ENCODE results near the gene LDLRAD4. TPM values are rescaled to one million over a fixed set of nuclear protein-coding genes. Genes with fewer than 3 reads are reported as not detected.

LDLRAD4 gene
- total RNA-seq, 4 donors from 2014 or later: 2.7 to 22.5 (median 10.8) TPM

DNA sequence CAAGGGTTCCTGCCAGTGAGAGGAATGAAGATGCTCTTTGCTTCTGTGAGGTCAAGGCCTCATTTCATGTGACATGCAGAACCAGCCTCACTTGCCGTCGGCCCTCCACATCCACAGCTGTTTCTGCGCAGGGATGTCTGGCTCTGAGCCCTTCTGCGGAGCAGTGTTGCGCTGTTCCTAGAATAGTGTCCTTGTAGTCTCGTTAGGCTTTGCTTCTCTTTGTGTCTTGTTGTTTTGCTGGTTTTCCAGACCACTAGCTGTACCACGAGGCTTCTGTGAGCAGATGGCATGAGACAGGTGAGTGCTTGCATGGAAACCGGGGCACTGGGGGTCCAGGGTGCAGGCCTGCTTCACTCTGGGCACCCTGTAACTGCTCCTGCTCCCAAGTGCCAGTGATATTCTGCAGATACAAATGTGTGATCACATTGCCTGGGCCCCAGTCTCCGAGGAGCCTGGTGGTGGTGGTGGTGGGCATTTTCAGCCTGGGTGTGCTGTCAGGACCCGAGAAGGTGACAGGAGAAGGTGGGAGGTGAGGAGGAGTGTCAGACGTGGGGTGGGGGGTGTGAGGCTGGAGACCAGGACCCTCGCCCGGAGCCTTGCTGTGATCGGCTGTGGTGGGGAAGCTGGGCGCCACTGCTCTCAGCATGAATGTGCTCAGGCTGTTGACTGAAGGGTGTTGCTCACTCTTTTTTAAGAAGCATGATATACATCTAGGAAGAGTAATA is 34.3 kb downstream of the LDLRAD4 start:
- intact Hi-C loops (cut with DNase I; ENCODE audit: low total_unique reads): no loop called here
- WGBS, 2 donors: 77 to 78% methylated on average over 15 of the region's 15 CpGs
- DNase-seq (ENCODE audit: low spot score in 2 of 2): peak in 1 of 2 donors; percentile 72
- no peak for TF ChIP-seq POLR2A (IDR thresholded peaks at IDR 0.05)
- TF ChIP-seq, protein P1, sequence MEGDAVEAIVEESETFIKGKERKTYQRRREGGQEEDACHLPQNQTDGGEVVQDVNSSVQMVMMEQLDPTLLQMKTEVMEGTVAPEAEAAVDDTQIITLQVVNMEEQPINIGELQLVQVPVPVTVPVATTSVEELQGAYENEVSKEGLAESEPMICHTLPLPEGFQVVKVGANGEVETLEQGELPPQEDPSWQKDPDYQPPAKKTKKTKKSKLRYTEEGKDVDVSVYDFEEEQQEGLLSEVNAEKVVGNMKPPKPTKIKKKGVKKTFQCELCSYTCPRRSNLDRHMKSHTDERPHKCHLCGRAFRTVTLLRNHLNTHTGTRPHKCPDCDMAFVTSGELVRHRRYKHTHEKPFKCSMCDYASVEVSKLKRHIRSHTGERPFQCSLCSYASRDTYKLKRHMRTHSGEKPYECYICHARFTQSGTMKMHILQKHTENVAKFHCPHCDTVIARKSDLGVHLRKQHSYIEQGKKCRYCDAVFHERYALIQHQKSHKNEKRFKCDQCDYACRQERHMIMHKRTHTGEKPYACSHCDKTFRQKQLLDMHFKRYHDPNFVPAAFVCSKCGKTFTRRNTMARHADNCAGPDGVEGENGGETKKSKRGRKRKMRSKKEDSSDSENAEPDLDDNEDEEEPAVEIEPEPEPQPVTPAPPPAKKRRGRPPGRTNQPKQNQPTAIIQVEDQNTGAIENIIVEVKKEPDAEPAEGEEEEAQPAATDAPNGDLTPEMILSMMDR (IDR thresholded peaks at IDR 0.05): no peak
- H3K4me3 ChIP-seq (ENCODE audit: low read depth, poor library complexity, severe bottlenecking): no peak overlapping the region

DNA sequence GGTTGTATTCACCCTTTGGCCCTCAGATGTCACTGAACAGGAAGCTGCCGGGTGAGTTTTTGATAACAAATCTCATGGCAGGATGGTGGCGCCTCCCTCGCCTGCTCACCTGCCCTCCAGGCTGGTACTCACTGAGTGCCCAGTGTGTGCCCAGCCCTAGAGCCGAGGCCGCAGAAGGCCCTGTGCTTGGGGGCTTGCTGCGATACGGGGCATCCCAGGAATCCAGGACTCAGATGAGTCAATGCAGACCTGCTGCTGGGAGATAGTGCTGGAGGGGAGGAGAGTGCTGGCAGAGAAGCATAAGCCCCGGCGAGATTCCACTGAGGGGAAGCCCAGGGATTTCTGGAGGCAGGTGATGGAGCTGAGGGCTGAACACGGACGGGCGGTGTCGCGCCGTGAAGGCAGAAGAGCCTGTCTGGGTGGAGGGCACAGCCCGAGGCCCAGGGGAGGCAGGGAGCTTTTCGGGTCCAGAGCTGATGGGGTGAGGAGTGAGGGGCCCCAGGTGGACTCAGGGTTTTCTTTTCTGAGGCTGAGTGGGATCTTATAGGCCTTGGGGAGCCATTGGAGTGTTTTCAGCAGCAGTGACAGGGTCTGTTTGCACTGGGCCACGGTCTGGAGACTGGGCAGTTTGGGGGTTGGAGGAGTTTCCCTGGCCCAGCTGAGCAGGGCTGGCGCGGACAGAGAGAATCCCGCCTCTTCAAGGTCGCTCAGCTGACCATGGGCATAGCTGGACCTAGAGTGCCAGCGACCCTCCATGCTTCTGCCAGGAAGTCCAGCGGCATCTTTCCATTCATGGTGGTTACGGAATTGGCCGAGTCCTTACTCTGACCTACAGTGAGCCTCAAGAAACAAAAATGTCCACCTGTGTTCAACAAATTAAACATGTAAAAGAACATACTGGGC is 35.5 kb downstream of the LDLRAD4 start:
- intact Hi-C loops (cut with DNase I; ENCODE audit: low total_unique reads): no loop called here
- peak in 1 of 2 donors; percentile 78 for DNase-seq (ENCODE audit: low spot score in 2 of 2)

GRCh38 chr18:13254971-13255927 is 36.7 kb downstream of the LDLRAD4 start:
- WGBS, 2 donors: 90 to 93% methylated on average over 11 of the region's 11 CpGs
- DNase-seq (ENCODE audit: low spot score in 2 of 2): peak in 1 of 2 donors; percentile 53
- H3K4me3 ChIP-seq (ENCODE audit: low read depth, poor library complexity, severe bottlenecking): no peak overlapping the region
- intact Hi-C loops (cut with DNase I; ENCODE audit: low total_unique reads): no loop called here
- TF ChIP-seq, protein P1 (IDR thresholded peaks at IDR 0.05): no peak
- TF ChIP-seq POLR2A (IDR thresholded peaks at IDR 0.05): no peak

More for the DNA sequence above, 35.5 kb downstream of the LDLRAD4 start:
- WGBS, 2 donors: 70 to 76% methylated on average over 23 to 26 of the region's 26 CpGs
- no peak for TF ChIP-seq POLR2A (IDR thresholded peaks at IDR 0.05)
- TF ChIP-seq, protein P1 (IDR thresholded peaks at IDR 0.05): no peak
- no peak overlapping the region for H3K4me3 ChIP-seq (ENCODE audit: low read depth, poor library complexity, severe bottlenecking)

DNA sequence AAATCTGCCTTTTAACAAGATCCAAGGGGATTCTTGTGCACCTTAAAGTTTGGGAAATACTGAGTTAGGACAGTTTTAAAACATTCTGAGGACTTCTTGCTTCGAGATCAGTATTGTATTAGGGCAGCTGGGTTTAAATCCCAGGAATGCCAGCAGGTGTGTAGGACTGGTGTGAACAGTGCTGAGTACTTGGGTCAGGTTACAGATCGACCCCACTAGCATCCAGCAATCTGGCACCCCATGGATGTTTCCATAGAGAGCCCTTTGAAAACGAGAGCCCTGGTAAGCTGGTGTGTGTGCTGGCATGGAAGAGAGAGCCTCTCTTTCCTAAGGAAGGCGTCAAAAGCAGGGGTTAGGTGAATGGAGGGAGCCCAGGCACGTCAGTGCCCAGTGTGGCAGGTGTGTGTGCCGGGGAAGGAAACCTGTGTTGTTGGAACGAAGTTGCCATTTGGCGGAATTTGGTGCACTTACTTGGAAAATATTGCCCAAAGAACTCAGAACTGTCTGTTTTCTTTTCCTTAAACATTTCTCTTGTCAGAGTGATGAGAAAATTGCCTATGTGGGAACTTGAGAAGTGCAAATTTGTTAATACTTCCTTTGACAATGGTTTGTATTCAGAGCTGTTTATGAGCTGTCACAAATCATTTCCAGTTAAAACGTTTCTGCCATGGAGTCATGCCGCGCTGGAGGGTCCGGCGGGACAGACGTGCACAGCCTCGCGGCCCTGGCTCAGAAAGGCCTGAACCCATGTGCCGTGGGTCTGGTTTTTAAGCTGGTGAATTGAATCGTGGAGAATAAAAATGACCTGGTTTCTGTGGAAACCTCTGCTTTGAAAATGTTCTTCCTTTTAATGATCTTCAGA is 38.1 kb downstream of the LDLRAD4 start:
- no peak for TF ChIP-seq POLR2A (IDR thresholded peaks at IDR 0.05)
- TF ChIP-seq, protein P1 (IDR thresholded peaks at IDR 0.05): no peak
- DNase-seq (ENCODE audit: low spot score in 2 of 2): peak in 1 of 2 donors; percentile 61
- H3K4me3 ChIP-seq (ENCODE audit: low read depth, poor library complexity, severe bottlenecking): no peak overlapping the region
- intact Hi-C loops (cut with DNase I; ENCODE audit: low total_unique reads): no loop called here
- WGBS, 2 donors: 77 to 78% methylated on average over 18 of the region's 18 CpGs

Measured in lower leg skin (tissue), 4 donors.